ENCODE data around the gene NRXN3. TPM values are rescaled to one million over a fixed set of nuclear protein-coding genes. Genes with fewer than 3 reads are reported as not detected.

NRXN3 gene
- total and polyA plus RNA-seq, 8 donors, result 0.29 to 41.1 (median 9.1) TPM

DNA sequence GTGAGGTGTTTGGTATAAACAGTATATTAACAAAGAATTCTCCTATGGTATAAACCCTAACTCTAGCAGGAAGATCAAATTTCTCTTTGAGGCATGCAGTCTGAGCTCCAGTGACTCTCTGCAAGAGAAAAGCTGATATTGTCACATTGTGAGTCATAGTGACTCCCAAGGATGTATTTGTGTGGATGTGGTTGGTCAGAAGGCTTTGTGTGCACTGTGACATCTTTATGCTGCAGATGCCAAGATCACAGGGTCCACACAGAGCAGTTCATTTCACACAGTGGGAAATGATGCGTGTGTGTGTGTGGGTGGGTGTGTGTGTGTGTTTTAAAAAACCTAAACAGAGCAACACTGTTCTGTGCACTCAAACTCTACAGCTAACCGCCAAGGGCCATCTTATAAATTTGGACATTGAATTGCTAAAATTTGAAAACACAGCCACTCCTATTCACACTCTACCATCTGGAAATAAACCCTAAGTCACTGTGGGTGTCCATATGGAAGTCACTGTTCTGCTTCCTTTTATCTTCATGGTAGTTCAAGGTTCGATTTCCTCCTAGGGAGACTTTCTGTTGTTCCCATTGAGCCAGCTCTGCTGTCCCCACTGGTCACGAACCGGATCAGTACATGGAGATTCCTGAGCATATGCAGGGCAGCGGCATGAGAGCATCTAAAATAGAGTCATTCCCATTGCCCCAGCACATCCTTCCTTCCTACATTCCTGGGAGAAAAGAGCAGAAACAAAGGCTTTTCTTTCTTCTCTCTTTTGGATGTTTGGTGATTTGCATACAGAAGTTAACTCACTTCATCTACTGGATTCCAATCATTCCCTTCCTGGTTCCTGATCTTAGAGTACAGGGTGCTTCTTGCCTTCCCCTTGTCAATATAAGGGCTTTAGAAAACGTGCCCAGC is 1313.6 kb downstream of the NRXN3 start:
- Histone ChIP-seq H3K9me3 (no peaks in the 10 kb centered on the region), H3K27me3 (no peaks in the 10 kb centered on the region), H3K36me3 (no peaks in the 10 kb centered on the region), H3K4me1 (peaks cover 0 to 10% (median 0%) of the 10 kb centered on the region in 4 donors), H3K4me3 (no peak overlapping the region), H3K27ac (no peak overlapping the region)
- TF ChIP-seq, protein P1, sequence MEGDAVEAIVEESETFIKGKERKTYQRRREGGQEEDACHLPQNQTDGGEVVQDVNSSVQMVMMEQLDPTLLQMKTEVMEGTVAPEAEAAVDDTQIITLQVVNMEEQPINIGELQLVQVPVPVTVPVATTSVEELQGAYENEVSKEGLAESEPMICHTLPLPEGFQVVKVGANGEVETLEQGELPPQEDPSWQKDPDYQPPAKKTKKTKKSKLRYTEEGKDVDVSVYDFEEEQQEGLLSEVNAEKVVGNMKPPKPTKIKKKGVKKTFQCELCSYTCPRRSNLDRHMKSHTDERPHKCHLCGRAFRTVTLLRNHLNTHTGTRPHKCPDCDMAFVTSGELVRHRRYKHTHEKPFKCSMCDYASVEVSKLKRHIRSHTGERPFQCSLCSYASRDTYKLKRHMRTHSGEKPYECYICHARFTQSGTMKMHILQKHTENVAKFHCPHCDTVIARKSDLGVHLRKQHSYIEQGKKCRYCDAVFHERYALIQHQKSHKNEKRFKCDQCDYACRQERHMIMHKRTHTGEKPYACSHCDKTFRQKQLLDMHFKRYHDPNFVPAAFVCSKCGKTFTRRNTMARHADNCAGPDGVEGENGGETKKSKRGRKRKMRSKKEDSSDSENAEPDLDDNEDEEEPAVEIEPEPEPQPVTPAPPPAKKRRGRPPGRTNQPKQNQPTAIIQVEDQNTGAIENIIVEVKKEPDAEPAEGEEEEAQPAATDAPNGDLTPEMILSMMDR (IDR thresholded peaks at IDR 0.05), result no peak
- TF ChIP-seq POLR2A (IDR thresholded peaks at IDR 0.05), result no peak
- no peak for TF ChIP-seq EP300 (IDR thresholded peaks at IDR 0.05)
- TF ChIP-seq POLR2AphosphoS5 (IDR thresholded peaks at IDR 0.05), result no peak
- DNase-seq, result no peak
- WGBS, 5 donors, result 77 to 87% (median 81%) methylated on average over 7 of the region's 7 CpGs
- intact Hi-C loops (cut with DNase I; ENCODE audit: low total_unique reads), result no loop called here

DNA sequence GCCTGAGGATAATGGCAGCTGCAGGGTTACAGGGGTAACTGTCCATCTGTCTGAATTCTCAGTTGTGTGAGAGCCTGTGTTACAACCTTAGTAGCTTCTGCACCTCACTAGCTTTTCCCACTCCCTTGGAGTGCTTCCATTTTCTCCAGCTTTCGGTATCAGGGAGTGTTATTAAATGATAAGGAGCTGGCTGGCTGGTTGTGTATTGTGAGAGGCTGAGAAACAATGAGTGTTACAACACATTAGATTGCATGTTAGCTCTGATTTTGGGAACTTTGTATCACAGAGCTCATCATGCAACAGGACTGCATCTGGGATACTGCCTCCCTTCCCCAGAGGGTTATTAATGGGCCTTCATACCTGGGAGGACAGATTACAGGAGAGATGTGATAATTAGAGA is 1317.5 kb downstream of the NRXN3 start:
- TF ChIP-seq, protein P1 (IDR thresholded peaks at IDR 0.05), result no peak
- TF ChIP-seq EP300 (IDR thresholded peaks at IDR 0.05) (no peak), POLR2A (IDR thresholded peaks at IDR 0.05) (no peak), POLR2AphosphoS5 (IDR thresholded peaks at IDR 0.05) (no peak)
- H3K27me3 ChIP-seq, result no peaks in the 10 kb centered on the region
- no peak overlapping the region for H3K27ac ChIP-seq
- no peaks in the 10 kb centered on the region for H3K9me3 ChIP-seq
- WGBS, 5 donors, result 16 to 40% (median 35%) methylated on average over 1 of the region's 1 CpG
- H3K4me3 ChIP-seq, result no peak overlapping the region
- H3K4me1 ChIP-seq, result peaks cover 0 to 10% (median 0%) of the 10 kb centered on the region in 4 donors
- intact Hi-C loops (cut with DNase I; ENCODE audit: low total_unique reads), result no loop called here
- H3K36me3 ChIP-seq, result no peaks in the 10 kb centered on the region
- no peak for DNase-seq

DNA sequence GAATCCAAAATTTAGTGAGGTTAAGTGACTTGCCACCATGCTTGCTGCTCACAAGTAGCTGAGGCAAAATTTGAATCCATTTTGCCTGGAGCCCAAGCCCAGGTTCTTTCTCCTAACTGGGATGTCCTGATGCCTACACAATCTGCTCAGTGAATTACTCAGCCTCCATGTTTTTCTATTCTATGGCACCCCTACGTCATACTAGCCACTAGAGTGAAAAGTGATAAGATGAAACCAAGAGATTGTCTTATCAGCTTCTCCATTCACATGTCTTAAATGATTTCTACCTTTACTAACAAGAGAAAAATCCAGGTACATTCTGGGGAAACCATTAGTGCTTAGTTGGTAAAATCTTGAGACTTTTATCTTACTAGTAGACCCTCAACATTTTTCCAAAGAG is 1321.0 kb downstream of the NRXN3 start:
- WGBS, 5 donors, result 42 to 63% (median 50%) methylated on average over 1 of the region's 1 CpG
- H3K27ac ChIP-seq, result no peak overlapping the region
- no peak for TF ChIP-seq EP300 (IDR thresholded peaks at IDR 0.05)
- TF ChIP-seq, protein P1 (IDR thresholded peaks at IDR 0.05), result no peak
- TF ChIP-seq POLR2A (IDR thresholded peaks at IDR 0.05), result no peak
- no peak for TF ChIP-seq POLR2AphosphoS5 (IDR thresholded peaks at IDR 0.05)
- no peaks in the 10 kb centered on the region for H3K27me3 ChIP-seq
- intact Hi-C loops (cut with DNase I; ENCODE audit: low total_unique reads), result no loop called here
- no peaks in the 10 kb centered on the region for H3K36me3 ChIP-seq
- no peaks in the 10 kb centered on the region for H3K9me3 ChIP-seq
- peaks cover 0 to 10% (median 0%) of the 10 kb centered on the region in 4 donors for H3K4me1 ChIP-seq
- no peak overlapping the region for H3K4me3 ChIP-seq
- DNase-seq, result no peak

DNA sequence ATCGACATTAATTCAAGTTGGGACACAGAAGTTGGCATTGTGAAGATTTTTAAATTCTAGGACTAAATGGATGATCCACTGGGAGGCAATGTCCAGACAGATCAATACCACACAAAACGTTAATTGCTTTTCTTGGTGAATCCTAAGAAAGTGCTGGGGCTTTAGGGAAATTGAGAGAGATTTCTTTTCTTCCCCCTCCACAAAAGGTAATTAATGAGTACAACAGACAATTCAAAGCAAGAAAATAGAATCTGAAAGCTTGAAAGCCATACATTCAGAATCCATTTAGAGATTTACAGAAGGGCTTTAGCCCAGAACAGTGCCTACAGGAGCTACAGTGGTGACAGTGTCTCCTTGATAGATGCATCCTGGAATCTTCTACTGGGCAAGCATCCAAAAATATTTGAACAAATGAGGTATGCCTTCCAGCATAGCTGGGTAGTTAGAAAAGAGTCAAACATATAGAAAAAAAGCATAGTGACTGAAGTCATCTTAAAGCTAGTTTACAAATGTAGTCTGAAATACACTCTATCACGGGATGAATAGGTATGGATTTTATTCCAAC is 1323.0 kb downstream of the NRXN3 start:
- Histone ChIP-seq H3K27me3 (no peaks in the 10 kb centered on the region), H3K4me3 (no peak overlapping the region), H3K9me3 (no peaks in the 10 kb centered on the region), H3K36me3 (no peaks in the 10 kb centered on the region), H3K4me1 (no peaks in the 10 kb centered on the region), H3K27ac (no peak overlapping the region)
- intact Hi-C loops (cut with DNase I; ENCODE audit: low total_unique reads), result no loop called here
- WGBS, 5 donors, result 78 to 89% (median 82%) methylated on average over 3 of the region's 3 CpGs
- TF ChIP-seq, protein P1 (IDR thresholded peaks at IDR 0.05), result no peak
- no peak for TF ChIP-seq POLR2AphosphoS5 (IDR thresholded peaks at IDR 0.05)
- TF ChIP-seq POLR2A (IDR thresholded peaks at IDR 0.05), result no peak
- TF ChIP-seq EP300 (IDR thresholded peaks at IDR 0.05), result no peak
- DNase-seq, result no peak

All from stomach (tissue), 9 donors.